Psoas muscle (tissue), 8 donors: Measurements from ENCODE around the gene TAF8. TPM values are rescaled to one million over a fixed set of nuclear protein-coding genes. Genes with fewer than 3 reads are reported as not detected.

Source experiments
- ATAC-seq, 4 donors: fragments of 200-7000 bp; cut with Tn5 transposase; one replicate each; pipeline ENCODE4 v1.9.1; 2020; ENCODE audit warnings: moderate library complexity in 3 of 4, mild to moderate bottlenecking in 2 of 4
- DNase-seq, 2 donors: peaks; one replicate each; pipeline ENCODE4 v3.0.0-alpha.2; 2020
- H3K27ac ChIP-seq: fragments of 200-600 bp; one replicate; pipeline ENCODE4 v1.8.0; 2022
- H3K27me3 ChIP-seq, 3 donors: fragments of 200-600 bp in 1 of 3; one replicate each; pipeline versions ENCODE4 v1.6.1 to v1.8.0; 2013 to 2022; ENCODE audit warnings: low read length in 2 of 3, mild to moderate bottlenecking in 2 of 3, moderate library complexity in 1 of 3; ENCODE audit not compliant: insufficient read depth in 3 of 3
- H3K36me3 ChIP-seq, 2 donors: fragments of 200-600 bp in 1 of 2; one replicate each; pipeline versions ENCODE4 v1.6.1 to v1.8.0; 2013 to 2022; ENCODE audit warnings: low read depth in 1 of 2, mild to moderate bottlenecking in 1 of 2, moderate library complexity in 1 of 2; ENCODE audit not compliant: insufficient read depth in 1 of 2
- H3K4me1 ChIP-seq: fragments of 200-600 bp; one replicate; pipeline ENCODE4 v1.8.0; 2022
- H3K4me3 ChIP-seq: fragments of 200-600 bp; one replicate; pipeline ENCODE4 v1.8.0; 2022; ENCODE audit warnings: mild to moderate bottlenecking
- H3K9me3 ChIP-seq: fragments of 200-600 bp; one replicate; pipeline ENCODE4 v1.8.0; 2022
- WGBS, 3 donors: extraction: QIAGEN DNeasy Blood & Tissue Kit; methylation state at CpG; one replicate each; pipeline versions ENCODE4 v1.1.6 to v1.1.7; 2013; 5-methylcytosine and 5-hydroxymethylcytosine counted together
- intact Hi-C, 2 donors: fragments of 100-400 bp; cut with DNase I; formaldehyde crosslinking; loops; one replicate each; pipeline versions ENCODE4 v1.11.0 to v1.14.2; 2022
- polyA plus RNA-seq, 3 donors: library from polyadenylated mRNA; stranded (reverse); fragments of 200-250 nt; gene quantifications; one replicate each; pipeline ENCODE4 v1.2.3, GENCODE V29; 2013
- total RNA-seq, 4 donors: library from RNA; stranded (reverse); fragmentation: NEBNext Ultra II Directional in 2 of 4; extraction: Animal tissue kit (Norgen Biotek cat#: 25700) in 2 of 4; gene quantifications; one replicate each; pipeline versions ENCODE4 v1.2.1 to v1.2.4, GENCODE V29; 2021 to 2023
- TF ChIP-seq, protein P1 (sequence below): fragments of 200-600 bp; IDR thresholded peaks from one replicate; pipeline ENCODE4 v1.8.0; 2022; ENCODE audit warnings: antibody characterized with exemption
- donor health status: healthy with polysubstance abuse.
- donor health status: DM: no; HTN: no; CAD: no; lungs with moderate emphysema.
- donor health status: Bipolar disorder and iron deficiency.
- donor health status: healthy.
- donor health status: DM: yes; HTN: yes; CAD: no.
- donor health status: DM: no; HTN: no; CAD: no.
- donor health status: DM: no; HTN: no; CAD: no.
- donor health status: DM: yes; HTN: yes; CAD: no.

TAF8 gene
- total and polyA plus RNA-seq, 7 donors = 11.2 to 23.9 (median 17.9) TPM

DNA sequence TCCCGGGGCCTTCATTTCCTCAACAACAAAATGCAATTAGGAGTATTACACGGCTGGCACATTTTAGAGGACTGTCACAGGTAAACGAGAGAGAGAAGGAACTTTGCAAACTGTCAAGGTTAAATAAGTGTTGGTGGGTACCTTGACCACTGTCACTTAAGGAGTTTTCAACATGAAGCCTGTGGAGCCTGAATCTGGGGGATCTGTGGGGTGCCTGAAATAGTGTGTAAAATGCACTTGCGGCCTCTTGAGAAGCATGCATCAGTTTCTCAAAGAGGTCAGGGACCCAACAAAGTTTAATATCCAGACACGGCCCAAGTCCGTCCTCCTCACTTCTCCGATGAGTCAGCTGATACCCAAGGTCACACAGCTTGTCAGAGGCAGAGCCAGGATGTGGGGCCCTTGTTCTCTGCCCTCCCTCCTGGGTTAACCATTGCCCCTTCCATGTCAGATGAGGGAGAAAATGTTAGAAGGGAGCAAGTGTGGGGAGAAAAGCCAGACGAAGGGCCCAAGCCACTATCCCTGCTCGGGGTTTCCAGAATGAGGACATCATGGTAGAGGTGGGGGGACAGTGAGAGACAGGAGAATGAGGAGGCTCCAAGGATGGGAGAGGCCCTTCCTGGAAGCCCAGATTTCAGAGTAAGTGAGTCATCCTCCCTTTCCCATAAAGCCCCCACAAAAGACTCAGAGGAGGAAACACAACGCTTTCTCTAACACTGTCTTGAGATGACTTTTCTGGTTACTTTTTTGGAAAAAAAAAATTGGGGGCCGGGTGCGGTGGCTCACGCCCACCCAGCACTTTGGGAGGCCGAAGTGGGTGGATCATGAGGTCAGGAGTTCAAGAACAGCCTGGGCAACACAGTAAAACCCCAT, 49.9 kb downstream of the TAF8 start:
- ATAC-seq (no peak), DNase-seq (no peak)
- no peak overlapping the region for H3K4me3 ChIP-seq
- peaks cover 0 to 13% (median 12%) of the 10 kb centered on the region in 3 donors for H3K27me3 ChIP-seq
- no peaks in the 10 kb centered on the region for H3K4me1 ChIP-seq
- intact Hi-C loops = no loop called here
- no peaks in the 10 kb centered on the region for H3K9me3 ChIP-seq
- H3K36me3 ChIP-seq = no peaks in the 10 kb centered on the region
- TF ChIP-seq, protein P1, sequence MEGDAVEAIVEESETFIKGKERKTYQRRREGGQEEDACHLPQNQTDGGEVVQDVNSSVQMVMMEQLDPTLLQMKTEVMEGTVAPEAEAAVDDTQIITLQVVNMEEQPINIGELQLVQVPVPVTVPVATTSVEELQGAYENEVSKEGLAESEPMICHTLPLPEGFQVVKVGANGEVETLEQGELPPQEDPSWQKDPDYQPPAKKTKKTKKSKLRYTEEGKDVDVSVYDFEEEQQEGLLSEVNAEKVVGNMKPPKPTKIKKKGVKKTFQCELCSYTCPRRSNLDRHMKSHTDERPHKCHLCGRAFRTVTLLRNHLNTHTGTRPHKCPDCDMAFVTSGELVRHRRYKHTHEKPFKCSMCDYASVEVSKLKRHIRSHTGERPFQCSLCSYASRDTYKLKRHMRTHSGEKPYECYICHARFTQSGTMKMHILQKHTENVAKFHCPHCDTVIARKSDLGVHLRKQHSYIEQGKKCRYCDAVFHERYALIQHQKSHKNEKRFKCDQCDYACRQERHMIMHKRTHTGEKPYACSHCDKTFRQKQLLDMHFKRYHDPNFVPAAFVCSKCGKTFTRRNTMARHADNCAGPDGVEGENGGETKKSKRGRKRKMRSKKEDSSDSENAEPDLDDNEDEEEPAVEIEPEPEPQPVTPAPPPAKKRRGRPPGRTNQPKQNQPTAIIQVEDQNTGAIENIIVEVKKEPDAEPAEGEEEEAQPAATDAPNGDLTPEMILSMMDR = no peak
- H3K27ac ChIP-seq = no peak overlapping the region
- WGBS, 3 donors = 72 to 76% (median 73%) methylated on average over 14 of the region's 14 CpGs

DNA sequence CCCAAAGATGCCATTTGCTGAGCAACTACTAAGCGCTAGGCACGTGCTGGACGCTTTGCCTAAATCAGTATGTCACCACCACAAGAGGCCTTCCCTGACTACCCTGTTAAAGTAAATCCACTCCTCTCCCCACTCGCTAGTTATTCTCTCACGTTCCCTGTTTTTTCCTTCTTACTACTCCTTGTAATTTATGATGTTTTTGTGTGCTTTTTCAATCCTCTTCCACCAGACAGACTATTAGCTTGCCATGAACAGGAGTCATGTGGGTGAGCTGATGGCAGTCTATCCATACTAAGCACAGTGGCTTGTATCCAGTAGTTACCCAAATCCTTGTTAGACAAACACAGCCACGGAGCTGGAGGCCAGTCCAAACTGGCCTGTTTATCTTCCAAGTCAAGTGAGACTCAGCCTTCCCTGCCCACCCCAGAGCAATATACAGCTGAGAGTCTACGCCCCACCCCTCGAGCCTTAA, 50.9 kb downstream of the TAF8 start:
- Histone ChIP-seq H3K4me3 (no peak overlapping the region), H3K27me3 (peaks cover 0 to 16% (median 16%) of the 10 kb centered on the region in 3 donors), H3K4me1 (no peaks in the 10 kb centered on the region), H3K9me3 (no peaks in the 10 kb centered on the region), H3K36me3 (no peaks in the 10 kb centered on the region), H3K27ac (no peak overlapping the region)
- intact Hi-C loops = no loop called here
- no peak for ATAC-seq
- WGBS, 3 donors = 83 to 87% (median 87%) methylated on average over 8 of the region's 8 CpGs
- TF ChIP-seq, protein P1 = no peak
- no peak for DNase-seq

DNA sequence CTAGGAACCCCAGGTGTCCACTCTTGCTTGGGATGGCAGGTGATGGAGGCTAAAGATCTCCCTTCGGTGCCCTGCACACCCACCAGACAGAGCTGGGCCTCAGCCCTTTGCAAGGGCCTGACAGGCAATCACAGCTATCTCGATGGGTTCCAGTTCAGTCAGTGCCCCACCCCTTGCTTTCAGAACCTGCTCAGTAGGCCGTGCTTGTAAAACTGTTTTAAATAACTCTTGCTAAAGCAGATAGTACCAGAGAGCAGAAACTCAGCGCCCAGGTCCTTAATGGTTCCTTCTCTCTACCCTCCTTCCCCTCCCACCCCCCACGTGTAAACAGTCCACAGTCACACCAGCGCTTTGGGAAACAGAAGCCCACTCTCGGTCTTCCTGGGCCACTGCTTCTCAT, 52.9 kb downstream of the TAF8 start:
- Histone ChIP-seq H3K27me3 (peaks cover 0 to 16% (median 16%) of the 10 kb centered on the region in 3 donors), H3K4me1 (no peaks in the 10 kb centered on the region), H3K27ac (no peak overlapping the region), H3K36me3 (no peaks in the 10 kb centered on the region), H3K4me3 (no peak overlapping the region), H3K9me3 (no peaks in the 10 kb centered on the region)
- intact Hi-C loops = no loop called here
- DNase-seq = no peak
- TF ChIP-seq, protein P1 = no peak
- no peak for ATAC-seq
- WGBS, 3 donors = 93 to 95% (median 94%) methylated on average over 7 of the region's 7 CpGs

DNA sequence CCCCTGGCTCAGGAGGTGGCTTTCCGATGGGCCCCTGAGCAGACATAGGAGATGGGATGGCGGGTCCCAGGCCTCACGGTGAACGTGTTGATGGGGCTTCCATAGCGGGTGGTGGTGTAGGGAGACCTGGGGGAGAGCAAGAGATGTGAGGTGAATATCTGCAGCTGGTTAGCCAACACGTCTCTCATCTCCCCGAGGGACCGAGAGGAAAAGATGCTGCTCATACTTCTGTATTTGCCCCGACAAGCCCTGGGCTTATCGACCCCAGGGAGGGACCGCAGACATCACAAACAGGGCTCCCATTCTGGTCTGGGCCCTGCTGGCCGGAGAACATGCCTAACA, 53.4 kb downstream of the TAF8 start:
- WGBS, 3 donors = 89 to 93% (median 92%) methylated on average over 12 of the region's 12 CpGs
- no peaks in the 10 kb centered on the region for H3K9me3 ChIP-seq
- H3K36me3 ChIP-seq = no peaks in the 10 kb centered on the region
- H3K27me3 ChIP-seq = peaks cover 0 to 16% (median 16%) of the 10 kb centered on the region in 3 donors
- ATAC-seq (no peak), DNase-seq (no peak)
- intact Hi-C loops = no loop called here
- H3K4me1 ChIP-seq = no peaks in the 10 kb centered on the region
- TF ChIP-seq, protein P1 = no peak
- no peak overlapping the region for H3K4me3 ChIP-seq
- no peak overlapping the region for H3K27ac ChIP-seq
